Tracheal epithelial cell (primary cell): ENCODE results near the gene VRK3. TPM values are rescaled to one million over a fixed set of nuclear protein-coding genes. Genes with fewer than 3 reads are reported as not detected.

Source experiments
- total RNA-seq: library from RNA; depleted of rRNA; stranded (reverse); fragments of >200 nt; gene quantifications from 2 replicates; pipeline ENCODE4 v1.2.1, GENCODE V29; 2014

VRK3 gene
- total RNA-seq: 19.8 and 21.3 TPM in 2 replicates

GRCh38 chr19:50025022-50025793, at the start of gene VRK3:
TSS of gene VRK3 (minus strand) at chr19:50025372. CDS start at chr19:50016162, 9,210 bp downstream.

GRCh38 chr19:50025794-50026549, 800 bp upstream of the VRK3 start, which contains the start of gene ZNF473:
TSS of gene ZNF473 (plus strand) at chr19:50026005. CDS start at chr19:50031083, 5,078 bp downstream.

GRCh38 chr19:49960980-49961379, 64.2 kb downstream of the VRK3 start, which contains the start of gene SIGLEC11:
TSS of gene SIGLEC11 (minus strand) at chr19:49961172. CDS start at chr19:49961081, 91 bp downstream.

DNA sequence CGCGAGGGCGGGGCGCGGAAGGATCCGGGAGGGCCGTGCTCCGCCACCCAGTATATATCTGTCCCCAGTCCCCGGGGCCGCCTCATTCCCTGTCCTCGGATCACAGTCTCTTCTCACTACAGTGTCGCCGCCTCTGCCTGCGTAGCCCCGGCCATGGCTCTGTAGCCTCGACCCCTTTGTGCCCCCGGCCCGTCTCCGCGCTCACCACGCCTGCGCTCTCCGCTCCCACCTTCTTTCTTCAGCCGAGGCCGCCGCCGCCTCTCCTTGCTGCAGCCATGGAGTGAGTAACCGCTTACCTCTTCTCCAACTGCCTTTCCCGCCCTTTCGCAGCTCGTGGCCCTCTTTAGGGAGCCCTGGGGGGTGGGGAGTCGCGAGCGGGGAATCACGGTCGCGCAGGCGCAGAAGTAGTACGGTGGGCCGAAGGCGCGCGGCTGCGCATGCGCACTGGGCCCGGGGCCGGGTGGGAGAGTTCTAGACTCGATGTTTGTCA, 96.0 kb downstream of the VRK3 start, which contains the start of the genes ATF5 and NUP62:
TSS of gene ATF5 (plus strand) at position 85 of the 490 bp plus-strand sequence. CDS start 1,646 bp downstream, outside the sequence.
TSS of gene NUP62 (minus strand) at position 384 of the 490 bp plus-strand sequence. CDS start 19,697 bp downstream, outside the sequence.

Other genes with a start within 250 kb of the VRK3 start
- 8.5 and 22.9 TPM in 2 replicates for gene FUZ, start 212.1 kb downstream of the VRK3 start, total RNA-seq
- gene MED25, start 207.1 kb downstream of the VRK3 start, total RNA-seq: 14.0 and 15.6 TPM in 2 replicates
- 24.7 and 38.1 TPM in 2 replicates for gene PTOV1, start 174.2 kb downstream of the VRK3 start, total RNA-seq
- gene PNKP, start 157.8 kb downstream of the VRK3 start, total RNA-seq: 31.5 and 34.7 TPM in 2 replicates
- gene AKT1S1, start 148.0 kb downstream of the VRK3 start, total RNA-seq: 2.8 and 5.3 TPM in 2 replicates
- 3.4 and 3.9 TPM in 2 replicates for gene TBC1D17, start 147.7 kb downstream of the VRK3 start, total RNA-seq
- 0.21 and 4.8 TPM in 2 replicates for gene IL4I1, start 128.5 kb downstream of the VRK3 start, total RNA-seq
- 1.3 and 3.4 TPM in 2 replicates for gene ATF5, start 96.2 kb downstream of the VRK3 start, total RNA-seq
- gene NUP62, start 95.9 kb downstream of the VRK3 start, total RNA-seq: 19.8 and 20.2 TPM in 2 replicates
- gene SIGLEC11, start 64.2 kb downstream of the VRK3 start, total RNA-seq: not detected in 2 replicates
- 4.6 and 11.7 TPM in 2 replicates for gene ZNF473, start 633 bp upstream of the VRK3 start, total RNA-seq
- not detected in 2 replicates for gene IZUMO2, start 137.9 kb upstream of the VRK3 start, total RNA-seq
- gene MYH14, start 178.2 kb upstream of the VRK3 start, total RNA-seq: 5.1 and 10.1 TPM in 2 replicates